ENCODE data around the gene EXOC4. TPM values are rescaled to one million over a fixed set of nuclear protein-coding genes. Genes with fewer than 3 reads are reported as not detected.

Gene EXOC4
- total RNA-seq, 4 donors from 2014 or later: 59.2 to 88.7 (median 71.6) TPM

DNA sequence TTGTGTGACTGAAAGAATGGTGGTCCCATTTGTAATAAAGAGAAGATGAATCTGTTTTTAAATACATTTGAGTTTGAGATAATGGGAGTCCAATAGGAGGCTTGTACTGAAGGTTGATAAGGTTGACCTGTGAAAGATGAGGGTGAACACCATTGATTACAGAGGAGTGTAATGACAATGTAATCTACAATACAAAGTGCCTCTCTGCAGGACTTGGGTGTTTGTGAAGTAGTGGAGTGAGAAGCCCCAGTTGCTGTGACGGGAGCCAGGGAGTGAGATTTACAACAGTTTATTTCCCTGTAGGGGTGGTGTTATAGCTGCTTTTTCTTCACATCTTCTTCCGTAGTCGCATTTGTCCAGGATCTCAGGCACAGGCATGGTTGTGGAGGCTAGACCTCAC lies 189.9 kb downstream of the EXOC4 start:
- TF ChIP-seq, protein P1, sequence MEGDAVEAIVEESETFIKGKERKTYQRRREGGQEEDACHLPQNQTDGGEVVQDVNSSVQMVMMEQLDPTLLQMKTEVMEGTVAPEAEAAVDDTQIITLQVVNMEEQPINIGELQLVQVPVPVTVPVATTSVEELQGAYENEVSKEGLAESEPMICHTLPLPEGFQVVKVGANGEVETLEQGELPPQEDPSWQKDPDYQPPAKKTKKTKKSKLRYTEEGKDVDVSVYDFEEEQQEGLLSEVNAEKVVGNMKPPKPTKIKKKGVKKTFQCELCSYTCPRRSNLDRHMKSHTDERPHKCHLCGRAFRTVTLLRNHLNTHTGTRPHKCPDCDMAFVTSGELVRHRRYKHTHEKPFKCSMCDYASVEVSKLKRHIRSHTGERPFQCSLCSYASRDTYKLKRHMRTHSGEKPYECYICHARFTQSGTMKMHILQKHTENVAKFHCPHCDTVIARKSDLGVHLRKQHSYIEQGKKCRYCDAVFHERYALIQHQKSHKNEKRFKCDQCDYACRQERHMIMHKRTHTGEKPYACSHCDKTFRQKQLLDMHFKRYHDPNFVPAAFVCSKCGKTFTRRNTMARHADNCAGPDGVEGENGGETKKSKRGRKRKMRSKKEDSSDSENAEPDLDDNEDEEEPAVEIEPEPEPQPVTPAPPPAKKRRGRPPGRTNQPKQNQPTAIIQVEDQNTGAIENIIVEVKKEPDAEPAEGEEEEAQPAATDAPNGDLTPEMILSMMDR (IDR thresholded peaks at IDR 0.05): no peak
- DNase-seq (ENCODE audit: low spot score) (no peak), ATAC-seq (ENCODE audit: low FRiP score) (no peak)

DNA sequence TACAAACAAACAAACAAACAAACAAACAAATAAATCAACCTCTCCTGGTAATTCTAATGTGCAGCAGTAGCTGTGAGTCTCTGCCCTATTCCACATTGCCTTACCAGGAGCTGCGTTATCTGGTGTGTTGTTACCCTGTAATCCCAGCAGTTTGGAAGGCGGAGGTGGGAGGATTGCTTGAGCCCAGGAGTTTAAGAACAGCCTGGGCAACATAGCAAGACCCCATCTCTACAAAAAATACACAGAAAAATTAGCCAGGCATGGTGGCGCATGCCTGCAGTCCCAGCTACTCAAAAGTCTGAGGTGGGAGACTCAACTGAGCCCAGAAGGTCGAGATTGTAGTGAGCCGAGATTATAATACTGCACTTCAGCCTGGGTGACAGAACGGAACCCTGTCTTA lies 192.7 kb downstream of the EXOC4 start:
- no peak for ATAC-seq (ENCODE audit: low FRiP score)
- DNase-seq (ENCODE audit: low spot score): no peak
- TF ChIP-seq, protein P1 (IDR thresholded peaks at IDR 0.05): no peak

DNA sequence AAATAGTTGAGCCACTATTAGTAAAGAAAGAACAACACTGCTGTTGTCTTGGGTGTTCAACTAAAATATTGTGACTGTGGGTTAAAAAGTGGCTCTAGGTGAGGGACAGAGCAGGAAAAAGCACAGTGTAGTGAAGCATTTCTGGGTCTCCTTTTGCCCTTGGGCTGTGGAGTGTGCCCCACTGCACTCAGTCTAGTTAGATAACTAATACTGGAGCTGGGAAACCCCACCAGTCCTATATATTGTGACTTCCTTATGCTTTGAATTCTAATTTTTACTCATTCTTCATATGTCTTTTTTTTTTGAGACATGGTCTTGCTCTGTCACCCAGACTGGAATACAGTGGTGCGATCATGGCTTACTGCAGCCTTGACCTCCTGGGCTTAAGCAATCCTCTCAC lies 195.1 kb downstream of the EXOC4 start:
- ATAC-seq (ENCODE audit: low FRiP score) (no peak), DNase-seq (ENCODE audit: low spot score) (no peak)

DNA sequence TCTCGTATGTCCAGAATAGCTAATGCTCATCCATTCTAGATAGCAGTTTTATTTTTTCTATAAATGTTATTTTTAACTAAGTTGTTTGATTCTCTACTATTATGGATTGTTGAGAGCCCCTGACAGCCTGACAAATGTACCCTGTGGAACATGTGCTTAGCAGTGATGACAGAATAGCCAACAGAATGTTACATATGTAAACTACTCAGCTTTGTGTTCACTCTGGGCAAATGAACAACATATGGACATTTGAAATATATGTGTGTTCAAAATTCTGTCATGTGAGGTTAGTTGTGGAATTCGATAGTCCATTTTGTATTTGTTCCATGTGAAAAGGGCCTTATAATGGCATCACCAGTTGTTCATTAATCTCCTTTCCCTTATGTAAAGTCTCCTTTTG lies 199.7 kb downstream of the EXOC4 start:
- ATAC-seq (ENCODE audit: low FRiP score) (no peak), DNase-seq (ENCODE audit: low spot score) (no peak)
- TF ChIP-seq, protein P1 (IDR thresholded peaks at IDR 0.05): no peak

More for the DNA sequence above, 195.1 kb downstream of the EXOC4 start:
- TF ChIP-seq, protein P1 (IDR thresholded peaks at IDR 0.05): no peak

DNA sequence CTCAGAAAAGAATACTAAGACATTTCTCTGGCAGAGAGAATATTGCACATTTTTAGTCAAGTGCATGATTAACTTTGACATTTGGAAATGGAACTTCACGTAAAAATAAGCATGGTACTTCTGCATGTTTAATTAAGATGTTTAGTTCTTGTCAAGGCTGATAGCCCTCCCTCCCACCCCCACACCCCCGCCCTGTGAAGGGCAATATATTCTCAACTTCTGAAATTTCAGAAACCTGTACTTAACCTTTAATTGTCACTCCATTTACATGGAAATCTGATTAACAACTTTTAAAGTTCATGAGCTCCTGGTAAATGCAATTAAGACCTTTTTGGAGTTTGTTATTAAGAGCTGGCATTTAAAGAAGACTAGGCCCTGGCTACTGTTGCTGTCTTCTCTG lies 205.8 kb downstream of the EXOC4 start:
- TF ChIP-seq, protein P1 (IDR thresholded peaks at IDR 0.05): no peak
- ATAC-seq (ENCODE audit: low FRiP score) (no peak), DNase-seq (ENCODE audit: low spot score) (no peak)

DNA sequence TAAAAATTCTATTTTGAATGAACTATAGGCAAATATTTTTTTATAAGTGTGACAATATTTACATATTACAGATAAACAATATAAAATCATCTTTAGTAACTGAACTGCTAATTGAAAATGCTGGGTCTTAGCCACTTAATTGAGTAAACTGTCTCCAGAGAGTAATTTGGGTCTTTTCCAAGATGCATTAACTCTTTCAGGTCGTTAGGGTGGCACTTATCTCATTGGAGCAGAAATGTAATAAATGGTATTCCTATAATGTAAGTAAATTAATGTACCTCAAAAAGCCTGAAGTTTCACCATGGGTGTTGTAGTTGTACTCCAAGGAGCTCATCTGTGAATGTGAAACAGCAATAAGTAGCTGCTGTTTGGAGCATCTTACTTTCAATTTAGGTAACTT lies 208.5 kb downstream of the EXOC4 start:
- DNase-seq (ENCODE audit: low spot score): no peak
- TF ChIP-seq, protein P1 (IDR thresholded peaks at IDR 0.05): no peak
- ATAC-seq (ENCODE audit: low FRiP score): no peak

DNA sequence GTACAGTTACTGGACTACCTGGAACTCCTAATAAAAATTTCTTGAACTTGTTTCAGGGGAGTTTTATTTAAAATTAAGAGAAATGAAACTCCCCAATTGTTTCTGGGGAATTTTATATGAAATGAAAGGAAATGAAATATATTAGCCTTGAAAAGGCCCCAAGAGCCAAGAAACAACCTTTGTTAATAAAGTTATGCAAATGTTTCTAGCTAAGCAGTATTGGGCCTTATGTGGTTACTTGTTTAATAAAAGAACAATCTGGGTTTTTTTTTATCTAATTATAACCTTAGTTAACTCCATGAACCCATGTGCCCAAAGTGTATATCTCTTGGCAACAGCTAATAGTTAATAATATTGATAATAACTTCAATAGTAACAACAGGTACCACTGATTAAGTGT lies 222.8 kb downstream of the EXOC4 start:
- DNase-seq (ENCODE audit: low spot score): no peak
- no peak for ATAC-seq (ENCODE audit: low FRiP score)
- TF ChIP-seq, protein P1 (IDR thresholded peaks at IDR 0.05): no peak

Data from omental fat pad (tissue), 4 donors.